Sigmoid colon (tissue), 3 donors: Measurements from ENCODE around the gene CAMK1G.

Source experiments
- CTCF ChIP-seq, 4 experiments: fragments of 450-650 bp in 3 of 4; fragments of 200-600 bp in 1 of 4; IDR thresholded peaks; one replicate each; pipeline ENCODE4 v1.5.1; 2016 to 2019; ENCODE audit warnings: antibody characterized with exemption in 4 of 4, mild to moderate bottlenecking in 3 of 4, moderate library complexity in 2 of 4
- POLR2A ChIP-seq, 2 donors: fragments of 450-650 bp; IDR thresholded peaks; one replicate each; pipeline ENCODE4 v1.6.1; 2016; ENCODE audit warnings: antibody characterized with exemption in 2 of 2, mild to moderate bottlenecking in 2 of 2, moderate library complexity in 2 of 2

- TF ChIP-seq POLR2A (IDR thresholded peaks at IDR 0.05): no peak
- TF ChIP-seq CTCF (IDR thresholded peaks at IDR 0.05): no peak
Observed at GRCh38 chr1:209627027-209627731, 43.7 kb downstream of the CAMK1G start.
